Measurements from ENCODE around the gene CCDC12.

The CCDC12 gene

DNA sequence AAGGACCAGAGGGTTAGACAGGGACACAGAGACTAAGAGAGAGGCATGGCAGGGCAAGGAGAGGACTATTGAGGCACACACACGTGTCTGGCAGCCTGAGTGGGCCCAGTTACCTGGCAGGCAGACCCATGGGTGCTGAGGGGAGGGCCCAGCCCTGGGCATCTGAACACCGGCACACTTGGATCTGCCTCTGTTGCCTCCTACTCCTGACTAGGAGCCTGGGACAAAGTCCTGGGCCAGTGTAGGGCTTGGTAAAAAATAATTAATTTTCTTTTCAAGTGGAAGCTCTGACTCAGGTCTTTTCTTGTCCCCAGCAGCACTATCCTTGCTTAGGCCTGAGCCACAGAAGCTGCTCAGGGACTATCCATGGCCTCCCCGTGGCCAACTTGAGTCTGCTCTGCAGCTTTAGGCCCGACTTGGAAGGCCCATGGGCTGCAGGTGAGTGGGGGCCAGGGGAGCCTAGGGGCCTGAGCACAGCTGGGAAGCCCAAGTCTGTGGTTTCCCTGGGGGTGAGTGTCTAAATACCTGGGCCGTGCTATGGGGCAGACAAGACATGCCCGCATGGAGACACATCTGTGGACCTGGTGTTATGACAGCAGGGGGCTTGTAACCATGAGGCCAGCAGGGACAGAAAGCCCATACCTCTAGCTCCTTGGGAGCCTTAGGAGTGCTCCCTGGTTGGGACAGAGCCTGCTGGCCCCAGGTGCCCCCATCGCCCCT, 99.0 kb downstream of the CCDC12 start, which contains the start of gene PTH1R:
TSS of gene PTH1R (plus strand) at position 316 of the 720 bp plus-strand sequence. CDS start 5,839 bp downstream, outside the sequence.
- no peak for TF ChIP-seq SPI1 (IDR thresholded peaks at IDR 0.05; ENCODE audit: borderline replicate concordance, low read depth)
- TF ChIP-seq POLR2AphosphoS5 (IDR thresholded peaks at IDR 0.05; ENCODE audit: low read depth): no peak
- TF ChIP-seq, protein P1, sequence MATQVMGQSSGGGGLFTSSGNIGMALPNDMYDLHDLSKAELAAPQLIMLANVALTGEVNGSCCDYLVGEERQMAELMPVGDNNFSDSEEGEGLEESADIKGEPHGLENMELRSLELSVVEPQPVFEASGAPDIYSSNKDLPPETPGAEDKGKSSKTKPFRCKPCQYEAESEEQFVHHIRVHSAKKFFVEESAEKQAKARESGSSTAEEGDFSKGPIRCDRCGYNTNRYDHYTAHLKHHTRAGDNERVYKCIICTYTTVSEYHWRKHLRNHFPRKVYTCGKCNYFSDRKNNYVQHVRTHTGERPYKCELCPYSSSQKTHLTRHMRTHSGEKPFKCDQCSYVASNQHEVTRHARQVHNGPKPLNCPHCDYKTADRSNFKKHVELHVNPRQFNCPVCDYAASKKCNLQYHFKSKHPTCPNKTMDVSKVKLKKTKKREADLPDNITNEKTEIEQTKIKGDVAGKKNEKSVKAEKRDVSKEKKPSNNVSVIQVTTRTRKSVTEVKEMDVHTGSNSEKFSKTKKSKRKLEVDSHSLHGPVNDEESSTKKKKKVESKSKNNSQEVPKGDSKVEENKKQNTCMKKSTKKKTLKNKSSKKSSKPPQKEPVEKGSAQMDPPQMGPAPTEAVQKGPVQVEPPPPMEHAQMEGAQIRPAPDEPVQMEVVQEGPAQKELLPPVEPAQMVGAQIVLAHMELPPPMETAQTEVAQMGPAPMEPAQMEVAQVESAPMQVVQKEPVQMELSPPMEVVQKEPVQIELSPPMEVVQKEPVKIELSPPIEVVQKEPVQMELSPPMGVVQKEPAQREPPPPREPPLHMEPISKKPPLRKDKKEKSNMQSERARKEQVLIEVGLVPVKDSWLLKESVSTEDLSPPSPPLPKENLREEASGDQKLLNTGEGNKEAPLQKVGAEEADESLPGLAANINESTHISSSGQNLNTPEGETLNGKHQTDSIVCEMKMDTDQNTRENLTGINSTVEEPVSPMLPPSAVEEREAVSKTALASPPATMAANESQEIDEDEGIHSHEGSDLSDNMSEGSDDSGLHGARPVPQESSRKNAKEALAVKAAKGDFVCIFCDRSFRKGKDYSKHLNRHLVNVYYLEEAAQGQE (IDR thresholded peaks at IDR 0.05; ENCODE audit: insufficient replicate concordance, low read depth): no peak
- TF ChIP-seq, protein P2, sequence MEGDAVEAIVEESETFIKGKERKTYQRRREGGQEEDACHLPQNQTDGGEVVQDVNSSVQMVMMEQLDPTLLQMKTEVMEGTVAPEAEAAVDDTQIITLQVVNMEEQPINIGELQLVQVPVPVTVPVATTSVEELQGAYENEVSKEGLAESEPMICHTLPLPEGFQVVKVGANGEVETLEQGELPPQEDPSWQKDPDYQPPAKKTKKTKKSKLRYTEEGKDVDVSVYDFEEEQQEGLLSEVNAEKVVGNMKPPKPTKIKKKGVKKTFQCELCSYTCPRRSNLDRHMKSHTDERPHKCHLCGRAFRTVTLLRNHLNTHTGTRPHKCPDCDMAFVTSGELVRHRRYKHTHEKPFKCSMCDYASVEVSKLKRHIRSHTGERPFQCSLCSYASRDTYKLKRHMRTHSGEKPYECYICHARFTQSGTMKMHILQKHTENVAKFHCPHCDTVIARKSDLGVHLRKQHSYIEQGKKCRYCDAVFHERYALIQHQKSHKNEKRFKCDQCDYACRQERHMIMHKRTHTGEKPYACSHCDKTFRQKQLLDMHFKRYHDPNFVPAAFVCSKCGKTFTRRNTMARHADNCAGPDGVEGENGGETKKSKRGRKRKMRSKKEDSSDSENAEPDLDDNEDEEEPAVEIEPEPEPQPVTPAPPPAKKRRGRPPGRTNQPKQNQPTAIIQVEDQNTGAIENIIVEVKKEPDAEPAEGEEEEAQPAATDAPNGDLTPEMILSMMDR (IDR thresholded peaks at IDR 0.05; ENCODE audit: insufficient read depth, low read length): no peak
- TF ChIP-seq GABPA (IDR thresholded peaks at IDR 0.05; ENCODE audit: low read depth): no peak
- H3K27me3 ChIP-seq (ENCODE audit: insufficient read depth, poor library complexity, severe bottlenecking): peaks cover 30% of the 10 kb centered on the region
- no peak within 1 kb of the TSS for H3K27ac ChIP-seq (replicated peaks)

DNA sequence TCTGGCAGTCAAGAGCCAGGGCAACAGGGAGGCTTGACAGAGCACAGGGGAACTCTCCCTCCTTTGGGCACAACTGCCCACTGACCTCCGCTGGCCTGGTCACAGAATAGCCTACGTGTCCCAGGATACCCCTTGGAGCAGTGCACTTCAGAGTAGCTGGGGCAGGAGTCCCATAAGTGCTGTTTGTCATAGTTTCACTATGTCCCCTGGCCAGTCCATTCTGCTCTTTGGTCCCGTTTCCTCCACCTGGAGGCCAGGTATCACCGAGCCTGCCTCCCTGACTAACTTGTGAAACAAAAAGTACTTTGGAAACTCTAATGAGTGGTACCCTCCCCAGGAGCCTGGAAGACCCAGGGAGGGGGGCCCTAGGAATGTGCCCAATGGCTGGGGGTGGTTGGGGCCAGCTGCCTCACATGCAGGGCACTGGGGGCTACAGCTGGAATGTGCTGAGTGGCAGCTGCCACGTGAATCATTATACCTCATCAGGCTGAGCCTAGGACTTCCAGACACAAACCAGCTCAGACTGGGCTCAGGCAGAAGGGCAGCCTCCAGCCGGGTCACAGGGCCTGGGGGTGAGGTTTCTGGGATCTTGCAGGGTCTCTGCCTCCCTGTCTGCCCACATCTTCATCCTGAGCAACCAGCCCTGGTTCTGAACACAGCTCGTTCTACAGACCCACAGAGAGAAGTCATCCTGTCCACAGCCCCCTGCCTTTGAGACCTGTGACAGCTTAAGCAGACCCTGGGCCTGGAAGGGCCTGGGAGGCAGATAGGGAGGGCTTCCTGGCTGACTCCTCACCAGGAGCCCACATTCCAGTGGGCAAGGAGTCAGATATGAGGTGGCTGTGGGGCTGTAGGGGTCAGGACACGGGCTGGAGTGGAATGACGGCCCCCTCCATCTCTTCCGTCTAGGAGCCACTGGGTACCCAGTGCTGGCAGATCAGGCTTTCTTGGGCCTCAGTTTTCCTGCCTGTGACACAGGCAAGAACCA, 99.9 kb downstream of the CCDC12 start:
- DNase-seq (ENCODE audit: low read depth in 1 of 2, low spot score in 1 of 2): no peak
- Histone ChIP-seq H3K27ac (replicated peaks) (no peak overlapping the region), H3K27me3 (ENCODE audit: insufficient read depth, poor library complexity, severe bottlenecking) (peaks cover 23% of the 10 kb centered on the region), H3K4me3 (replicated peaks; ENCODE audit: insufficient read depth, low read length) (no peak overlapping the region)
- TF ChIP-seq, protein P2 (IDR thresholded peaks at IDR 0.05; ENCODE audit: insufficient read depth, low read length): no peak
- TF ChIP-seq, protein P1 (IDR thresholded peaks at IDR 0.05; ENCODE audit: insufficient replicate concordance, low read depth): no peak
- no peak for TF ChIP-seq POLR2AphosphoS5 (IDR thresholded peaks at IDR 0.05; ENCODE audit: low read depth)
- no peak for TF ChIP-seq GABPA (IDR thresholded peaks at IDR 0.05; ENCODE audit: low read depth)
- TF ChIP-seq SPI1 (IDR thresholded peaks at IDR 0.05; ENCODE audit: borderline replicate concordance, low read depth): no peak

More for the DNA sequence above, 99.0 kb downstream of the CCDC12 start, which contains the start of gene PTH1R:
- DNase-seq (ENCODE audit: low read depth in 1 of 2, low spot score in 1 of 2): no peak
- no peak within 1 kb of the TSS for H3K4me3 ChIP-seq (replicated peaks; ENCODE audit: insufficient read depth, low read length)

DNA sequence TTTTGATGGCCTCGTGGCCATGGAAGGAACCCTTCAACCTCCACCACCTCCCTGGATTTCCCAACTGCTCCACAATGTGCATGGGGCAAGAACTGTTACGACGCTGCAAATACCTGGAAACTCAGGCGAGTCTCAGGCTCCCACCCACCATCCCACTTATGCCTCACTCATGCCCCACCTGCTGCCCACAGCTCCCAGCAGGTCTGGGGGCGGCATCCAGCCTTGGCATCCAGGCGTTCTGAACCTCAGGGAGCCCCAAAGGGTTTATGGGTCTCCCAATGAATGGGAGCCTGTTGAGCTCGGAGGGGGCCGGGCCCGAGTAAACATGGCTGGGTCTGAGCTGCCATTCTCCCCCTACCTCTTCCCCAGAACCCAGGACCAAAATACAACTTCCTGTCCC, 101.0 kb downstream of the CCDC12 start:
- TF ChIP-seq SPI1 (IDR thresholded peaks at IDR 0.05; ENCODE audit: borderline replicate concordance, low read depth): no peak
- no peak for TF ChIP-seq POLR2AphosphoS5 (IDR thresholded peaks at IDR 0.05; ENCODE audit: low read depth)
- TF ChIP-seq GABPA (IDR thresholded peaks at IDR 0.05; ENCODE audit: low read depth): no peak
- TF ChIP-seq, protein P2 (IDR thresholded peaks at IDR 0.05; ENCODE audit: insufficient read depth, low read length): no peak
- TF ChIP-seq, protein P1 (IDR thresholded peaks at IDR 0.05; ENCODE audit: insufficient replicate concordance, low read depth): no peak
- no peak for DNase-seq (ENCODE audit: low read depth in 1 of 2, low spot score in 1 of 2)
- Histone ChIP-seq H3K27ac (replicated peaks) (no peak overlapping the region), H3K27me3 (ENCODE audit: insufficient read depth, poor library complexity, severe bottlenecking) (peaks cover 14% of the 10 kb centered on the region), H3K4me3 (replicated peaks; ENCODE audit: insufficient read depth, low read length) (no peak overlapping the region)

Data from HL-60 (cell line).